B cell (primary cell): Measurements from ENCODE around the gene FAM114A2. TPM values are rescaled to one million over a fixed set of nuclear protein-coding genes. Genes with fewer than 3 reads are reported as not detected.

Experiments used
- ATAC-seq: fragments of 200-7000 bp; cut with Tn5 transposase; one replicate; pipeline ENCODE4 v1.10.0; 2021; ENCODE audit warnings: low read depth, mild to moderate bottlenecking, moderate number of reproducible peaks, moderate library complexity
- CTCF ChIA-PET: fragments of 350-600 bp; sonication (Branson Sonifier 250); formaldehyde crosslinking; loops from one replicate; lab custom pipeline; 2021; ENCODE audit warnings: antibody characterized with exemption, inconsistent platforms; lab: Charles Lee
- POLR2A ChIA-PET: fragments of 350-600 bp; sonication (Branson Sonifier 250); formaldehyde crosslinking; loops from one replicate; lab custom pipeline; 2021; ENCODE audit warnings: antibody characterized with exemption; lab: Charles Lee
- DNase-seq: peaks from one replicate; pipeline ENCODE4 v3.0.0; 2013
- H2AFZ ChIP-seq: 2 replicates; pipeline ENCODE4 v1.6.1; 2012; ENCODE audit warnings: mild to moderate bottlenecking, low read depth, low read length; ENCODE audit not compliant: insufficient read depth, poor library complexity, severe bottlenecking
- H3K27ac ChIP-seq, 2 donors: 1 replicate in 1 of 2; 2 replicates in 1 of 2; pipeline ENCODE4 v1.5.1; 2012 to 2013; ENCODE audit warnings: low read length in 2 of 2, mild to moderate bottlenecking in 2 of 2, moderate library complexity in 1 of 2
- H3K27me3 ChIP-seq, 4 experiments: fragments of 200-600 bp in 1 of 4; sonication (generic) in 1 of 4; replicated peaks in 1 of 4; 1 replicate in 2 of 4; 2 replicates in 2 of 4; pipeline versions ENCODE4 v1.6.1 to v1.7.0; 2013 to 2016; ENCODE audit warnings: low read length in 3 of 4, mild to moderate bottlenecking in 2 of 4, mixed read lengths in 1 of 4, moderate library complexity in 1 of 4; ENCODE audit not compliant: insufficient read depth in 4 of 4, control insufficient read depth in 3 of 4; ENCODE audit errors: control extremely low read depth in 1 of 4
- H3K36me3 ChIP-seq, 2 experiments: replicated peaks in 1 of 2; 1 replicate in 1 of 2; 2 replicates in 1 of 2; pipeline versions ENCODE4 v1.6.1 to v1.7.1; 2013; ENCODE audit warnings: low read length in 1 of 2; ENCODE audit not compliant: insufficient read depth in 2 of 2, control insufficient read depth in 1 of 2; ENCODE audit errors: control extremely low read depth in 1 of 2, extremely low read depth in 1 of 2
- H3K4me1 ChIP-seq, 2 donors: fragments of 200-600 bp in 1 of 2; sonication (generic) in 1 of 2; 1 replicate in 1 of 2; 2 replicates in 1 of 2; pipeline versions ENCODE4 v1.5.1 to v1.6.1; 2013 to 2017; ENCODE audit warnings: low read length in 2 of 2; ENCODE audit not compliant: control insufficient read depth in 2 of 2, insufficient read depth in 2 of 2
- H3K4me2 ChIP-seq: replicated peaks from 2 replicates; pipeline ENCODE3; 2012; ENCODE audit warnings: mild to moderate bottlenecking, low read depth, low read length; ENCODE audit not compliant: poor library complexity, severe bottlenecking
- H3K4me3 ChIP-seq, 5 experiments: fragments of 200-600 bp in 1 of 5; sonication (generic) in 1 of 5; 1 replicate in 3 of 5; 2 replicates in 2 of 5; pipeline versions ENCODE4 v1.5.1 to v1.7.0; 2011 to 2016; ENCODE audit warnings: low read length in 4 of 5, mild to moderate bottlenecking in 4 of 5, low read depth in 2 of 5, control low read depth in 1 of 5, moderate library complexity in 1 of 5; ENCODE audit not compliant: insufficient read depth in 1 of 5; ENCODE audit errors: control extremely low read depth in 1 of 5, extremely low read depth in 1 of 5
- H3K79me2 ChIP-seq: fragments of 200-600 bp; sonication (generic); one replicate; pipeline ENCODE4 v1.6.0; 2016; ENCODE audit warnings: low read length; ENCODE audit not compliant: control insufficient read depth, insufficient read depth
- H3K9ac ChIP-seq: fragments of 200-600 bp; sonication (generic); 2 replicates; pipeline ENCODE4 v1.6.1; 2017; ENCODE audit warnings: mild to moderate bottlenecking, low read length, moderate library complexity
- H3K9me3 ChIP-seq, 3 donors: one replicate each; pipeline versions ENCODE4 v1.6.1 to v1.7.1; 2013; ENCODE audit warnings: low read length in 2 of 3; ENCODE audit not compliant: control insufficient read depth in 2 of 3, insufficient read depth in 1 of 3; ENCODE audit errors: control extremely low read depth in 1 of 3
- H4K20me1 ChIP-seq: 2 replicates; pipeline ENCODE4 v1.6.0; 2012; ENCODE audit warnings: mild to moderate bottlenecking, low read length; ENCODE audit not compliant: insufficient read depth, control insufficient read depth, poor library complexity, severe bottlenecking
- H3K27ac Mint-ChIP-seq: one replicate; pipeline ENCODE4 v1.8.0; 2021; ENCODE audit warnings: mixed read lengths
- H3K27me3 Mint-ChIP-seq: one replicate; pipeline ENCODE4 v1.8.0; 2021; ENCODE audit warnings: mixed read lengths
- H3K4me1 Mint-ChIP-seq: one replicate; pipeline ENCODE4 v1.8.0; 2021; ENCODE audit warnings: mixed read lengths
- H3K4me3 Mint-ChIP-seq: one replicate; pipeline ENCODE4 v1.8.0; 2021; ENCODE audit warnings: mixed read lengths
- H3K9me3 Mint-ChIP-seq: one replicate; pipeline ENCODE4 v1.8.0; 2022; ENCODE audit warnings: mixed read lengths; ENCODE audit not compliant: insufficient read depth
- EZH2 ChIP-seq: IDR thresholded peaks from 2 replicates; pipeline ENCODE4 v1.6.1; 2012; ENCODE audit warnings: borderline replicate concordance, low read depth, mild to moderate bottlenecking, moderate library complexity, low read length; ENCODE audit not compliant: insufficient read depth, poor library complexity, severe bottlenecking
- WGBS: methylation state at CpG from one replicate; pipeline ENCODE4 v1.1.5; 2013; ENCODE audit warnings: missing lambda C conversion rate; ENCODE audit not compliant: insufficient coverage; 5-methylcytosine and 5-hydroxymethylcytosine counted together
- intact Hi-C: fragments of 100-400 bp; cut with micrococcal nuclease; formaldehyde crosslinking; loops from one replicate; pipeline ENCODE4 v1.10.0; 2022
- polyA plus RNA-seq: library from polyadenylated mRNA; depleted of rRNA; stranded (reverse); fragments of >200 nt; gene quantifications from 2 replicates; pipeline ENCODE4 v1.2.3, GENCODE V29; 2012
- total RNA-seq, 2 donors: library from RNA; stranded (reverse); fragments of 120-200 nt in 1 of 2; gene quantifications; 1 replicate in 1 of 2; 2 replicates in 1 of 2; pipeline versions ENCODE4 v1.2.3 to v1.2.4, GENCODE V29; 2013 to 2022
- TF ChIP-seq, protein P1 (sequence below): fragments of 200-600 bp; IDR thresholded peaks from one replicate; pipeline ENCODE4 v1.8.0; 2022; ENCODE audit warnings: antibody characterized with exemption, mild to moderate bottlenecking

Gene FAM114A2
- total and polyA plus RNA-seq, 2 donors (not counting 1 experiment from before 2014, with no cell fraction given), result 6.0 to 34.2 TPM

DNA sequence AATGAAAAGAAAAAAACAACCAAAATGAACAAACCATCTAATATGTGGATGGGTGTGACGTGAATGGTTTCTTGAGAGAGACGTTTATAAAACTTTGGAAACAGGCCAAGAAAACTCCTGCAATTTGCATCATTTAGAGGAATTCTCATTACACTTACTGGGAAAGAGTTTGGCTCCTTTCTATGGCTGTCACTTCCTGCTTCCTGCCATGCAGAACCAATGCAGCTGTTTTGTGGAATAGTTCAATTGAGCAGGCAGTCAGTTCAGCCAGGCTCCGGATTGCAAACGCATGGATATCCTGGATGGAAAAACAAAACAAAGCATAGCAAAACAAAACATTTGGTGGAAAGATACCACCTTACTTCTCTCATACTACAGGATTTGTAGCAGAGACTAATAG, 36.6 kb downstream of the FAM114A2 start:
- Histone ChIP-seq H3K27me3 (no peaks in the 10 kb centered on the region), H3K9me3 (no peaks in the 10 kb centered on the region), H4K20me1 (no peaks in the 10 kb centered on the region), H3K79me2 (no peaks in the 10 kb centered on the region), H3K27ac (no peak overlapping the region), H3K9ac (no peak overlapping the region), H3K4me1 (no peaks in the 10 kb centered on the region), H3K4me2 (no peak overlapping the region), H3K36me3 (peaks cover 0 to 6% of the 10 kb centered on the region in 2 experiments), H3K4me3 (no peak overlapping the region), H2AFZ (no peak overlapping the region)
- no peaks in the 10 kb centered on the region for H3K4me1 Mint-ChIP-seq
- H3K27me3 Mint-ChIP-seq, result no peaks in the 10 kb centered on the region
- TF ChIP-seq, protein P1, sequence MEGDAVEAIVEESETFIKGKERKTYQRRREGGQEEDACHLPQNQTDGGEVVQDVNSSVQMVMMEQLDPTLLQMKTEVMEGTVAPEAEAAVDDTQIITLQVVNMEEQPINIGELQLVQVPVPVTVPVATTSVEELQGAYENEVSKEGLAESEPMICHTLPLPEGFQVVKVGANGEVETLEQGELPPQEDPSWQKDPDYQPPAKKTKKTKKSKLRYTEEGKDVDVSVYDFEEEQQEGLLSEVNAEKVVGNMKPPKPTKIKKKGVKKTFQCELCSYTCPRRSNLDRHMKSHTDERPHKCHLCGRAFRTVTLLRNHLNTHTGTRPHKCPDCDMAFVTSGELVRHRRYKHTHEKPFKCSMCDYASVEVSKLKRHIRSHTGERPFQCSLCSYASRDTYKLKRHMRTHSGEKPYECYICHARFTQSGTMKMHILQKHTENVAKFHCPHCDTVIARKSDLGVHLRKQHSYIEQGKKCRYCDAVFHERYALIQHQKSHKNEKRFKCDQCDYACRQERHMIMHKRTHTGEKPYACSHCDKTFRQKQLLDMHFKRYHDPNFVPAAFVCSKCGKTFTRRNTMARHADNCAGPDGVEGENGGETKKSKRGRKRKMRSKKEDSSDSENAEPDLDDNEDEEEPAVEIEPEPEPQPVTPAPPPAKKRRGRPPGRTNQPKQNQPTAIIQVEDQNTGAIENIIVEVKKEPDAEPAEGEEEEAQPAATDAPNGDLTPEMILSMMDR, result no peak
- no peak for TF ChIP-seq EZH2
- intact Hi-C loops, result no loop called here
- WGBS, result no CpG with 5 or more reads among the region's 4 CpGs
- peaks cover 2% of the 10 kb centered on the region for H3K9me3 Mint-ChIP-seq
- H3K27ac Mint-ChIP-seq, result no peak overlapping the region
- no peak for DNase-seq
- H3K4me3 Mint-ChIP-seq, result no peak overlapping the region
- ATAC-seq, result no peak
- POLR2A ChIA-PET, result no interaction called here
- CTCF ChIA-PET, result interaction anchor here (0.6 kb wide), 1 partner anchor 28 kb away, joined by 3 read pairs; no protein-coding TSS in a partner anchor

DNA sequence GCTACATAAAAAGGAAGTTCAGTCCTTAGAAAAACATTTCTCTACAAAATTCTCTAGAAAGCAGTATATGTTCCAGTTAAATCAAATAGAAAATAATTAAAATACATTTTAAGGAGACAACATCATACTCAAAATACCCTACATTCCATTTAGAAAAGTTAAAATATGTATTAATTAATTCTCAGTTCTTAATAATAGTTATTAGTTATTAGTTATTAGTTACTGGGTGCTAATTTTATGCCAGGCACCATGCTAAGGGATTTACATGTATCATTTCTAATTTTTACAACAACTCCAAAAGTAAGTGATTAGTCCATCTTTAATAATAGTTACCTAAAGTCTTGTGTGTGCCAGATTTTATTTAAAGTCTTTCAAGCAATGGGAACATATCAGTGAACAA, 38.0 kb downstream of the FAM114A2 start:
- Histone ChIP-seq H3K27ac (no peak overlapping the region), H3K4me2 (no peak overlapping the region), H3K36me3 (peaks cover 0 to 14% of the 10 kb centered on the region in 2 experiments), H3K4me3 (no peak overlapping the region), H3K9me3 (no peaks in the 10 kb centered on the region), H3K79me2 (no peaks in the 10 kb centered on the region), H3K27me3 (no peaks in the 10 kb centered on the region), H3K9ac (no peak overlapping the region), H3K4me1 (no peaks in the 10 kb centered on the region), H2AFZ (no peak overlapping the region), H4K20me1 (no peaks in the 10 kb centered on the region)
- Mint-ChIP-seq H3K27ac (no peak overlapping the region), H3K4me1 (no peaks in the 10 kb centered on the region), H3K9me3 (peaks cover 2% of the 10 kb centered on the region), H3K27me3 (no peaks in the 10 kb centered on the region), H3K4me3 (no peak overlapping the region)
- DNase-seq, result no peak
- no peak for ATAC-seq
- no peak for TF ChIP-seq EZH2
- CTCF ChIA-PET, result no interaction called here
- intact Hi-C loops, result no loop called here
- POLR2A ChIA-PET, result no interaction called here
